AG04449 (cell line): ENCODE results near the gene ALG14.

Experiments used
- CTCF ChIA-PET: fragments of 350-600 bp; formaldehyde crosslinking; extraction: SDS; loops from one replicate; lab custom pipeline; 2021; ENCODE audit warnings: antibody characterized with exemption; lab: Yijun Ruan, JAX
- POLR2A ChIA-PET: fragments of 400-600, 350-600 bp; formaldehyde crosslinking; extraction: SDS; loops from one replicate; lab custom pipeline; 2020; ENCODE audit warnings: antibody characterized with exemption, inconsistent platforms; lab: Yijun Ruan, JAX
- DNase-seq: peaks from one replicate; pipeline ENCODE4 v3.0.0-alpha.2; 2010; ENCODE audit warnings: low read depth, low spot score
- H3K4me3 ChIP-seq: 2 replicates; pipeline ENCODE4 v1.5.1; 2011; ENCODE audit warnings: low read depth, mild to moderate bottlenecking, control low read depth, low read length
- TF ChIP-seq, protein P1 (sequence below): IDR thresholded peaks from one replicate; pipeline ENCODE4 v1.5.1; 2011; ENCODE audit warnings: mild to moderate bottlenecking, moderate library complexity, low read length, control low read depth, inconsistent platforms; ENCODE audit not compliant: insufficient read depth; ENCODE audit errors: missing control alignments

Gene ALG14, protein sequence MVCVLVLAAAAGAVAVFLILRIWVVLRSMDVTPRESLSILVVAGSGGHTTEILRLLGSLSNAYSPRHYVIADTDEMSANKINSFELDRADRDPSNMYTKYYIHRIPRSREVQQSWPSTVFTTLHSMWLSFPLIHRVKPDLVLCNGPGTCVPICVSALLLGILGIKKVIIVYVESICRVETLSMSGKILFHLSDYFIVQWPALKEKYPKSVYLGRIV

DNA sequence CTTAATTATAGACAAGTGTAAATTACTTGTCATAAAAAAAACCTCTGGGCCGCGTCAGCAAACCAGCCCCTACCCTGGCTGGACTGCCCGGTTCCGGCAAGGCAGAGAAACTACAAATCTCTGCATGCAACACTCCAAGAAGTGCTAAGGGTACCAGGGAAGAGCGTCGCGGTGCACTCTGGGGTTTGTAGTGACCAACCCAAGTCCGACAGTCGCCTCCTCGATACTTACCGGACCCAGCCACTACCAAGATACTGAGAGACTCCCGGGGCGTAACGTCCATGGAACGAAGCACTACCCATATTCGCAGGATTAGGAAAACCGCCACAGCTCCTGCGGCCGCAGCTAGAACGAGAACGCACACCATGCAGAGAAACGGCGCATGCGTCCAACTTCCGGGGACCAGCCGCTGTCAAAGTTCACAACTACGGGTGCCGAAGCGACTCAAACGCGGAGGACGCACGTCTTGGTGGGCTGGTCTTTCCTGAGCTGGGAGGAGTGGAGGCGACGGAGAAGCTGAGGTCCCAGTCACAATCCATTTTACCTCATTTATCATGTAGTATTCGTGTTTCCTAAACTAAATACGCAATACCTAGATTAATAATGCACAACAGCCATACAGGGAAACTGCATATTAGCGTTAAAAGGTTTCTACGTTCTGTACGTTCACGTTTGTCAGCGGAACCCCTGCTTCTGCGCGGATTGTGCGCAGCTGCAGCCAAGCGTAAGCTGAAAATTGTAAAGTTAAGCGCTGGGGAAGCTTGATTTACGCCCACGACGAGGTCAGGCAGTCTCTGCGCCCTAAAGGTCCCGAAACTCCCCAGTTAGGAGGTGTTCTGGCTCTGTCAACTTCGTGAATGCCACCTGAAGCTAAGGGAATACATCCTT lies at the start of gene ALG14:
ALG14 (minus strand) TSS at position 420 of the 888 bp plus-strand sequence; CDS start at position 367, 53 bp downstream.
- ChIA-PET CTCF (interaction anchor here (0.8 to 2.2 kb wide), 5 partner anchors 12 to 219 kb away, joined by 4 to 12 read pairs (median 8); partner anchors contain the start of gene RWDD3), POLR2A (interaction anchor here (0.6 to 1.6 kb wide), 5 partner anchors 14 to 162 kb away, joined by 3 to 10 read pairs (median 3); partner anchors contain the start of genes RWDD3 and TLCD4)
- TF ChIP-seq, protein P1, sequence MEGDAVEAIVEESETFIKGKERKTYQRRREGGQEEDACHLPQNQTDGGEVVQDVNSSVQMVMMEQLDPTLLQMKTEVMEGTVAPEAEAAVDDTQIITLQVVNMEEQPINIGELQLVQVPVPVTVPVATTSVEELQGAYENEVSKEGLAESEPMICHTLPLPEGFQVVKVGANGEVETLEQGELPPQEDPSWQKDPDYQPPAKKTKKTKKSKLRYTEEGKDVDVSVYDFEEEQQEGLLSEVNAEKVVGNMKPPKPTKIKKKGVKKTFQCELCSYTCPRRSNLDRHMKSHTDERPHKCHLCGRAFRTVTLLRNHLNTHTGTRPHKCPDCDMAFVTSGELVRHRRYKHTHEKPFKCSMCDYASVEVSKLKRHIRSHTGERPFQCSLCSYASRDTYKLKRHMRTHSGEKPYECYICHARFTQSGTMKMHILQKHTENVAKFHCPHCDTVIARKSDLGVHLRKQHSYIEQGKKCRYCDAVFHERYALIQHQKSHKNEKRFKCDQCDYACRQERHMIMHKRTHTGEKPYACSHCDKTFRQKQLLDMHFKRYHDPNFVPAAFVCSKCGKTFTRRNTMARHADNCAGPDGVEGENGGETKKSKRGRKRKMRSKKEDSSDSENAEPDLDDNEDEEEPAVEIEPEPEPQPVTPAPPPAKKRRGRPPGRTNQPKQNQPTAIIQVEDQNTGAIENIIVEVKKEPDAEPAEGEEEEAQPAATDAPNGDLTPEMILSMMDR = no peak
- peak; percentile 80 for DNase-seq
- peak within 1 kb of the TSS; percentile 96 for H3K4me3 ChIP-seq

GRCh38 chr1:95122151-95122697 lies 49.5 kb upstream of the ALG14 start:
- no peak for DNase-seq
- H3K4me3 ChIP-seq = no peak overlapping the region
- ChIA-PET CTCF (no interaction called here), POLR2A (no interaction called here)
- TF ChIP-seq, protein P1 = no peak

- no peak overlapping the region for H3K4me3 ChIP-seq
- CTCF ChIA-PET = no interaction called here
Measured at GRCh38 chr1:95119273-95119672, 46.5 kb upstream of the ALG14 start.

DNA sequence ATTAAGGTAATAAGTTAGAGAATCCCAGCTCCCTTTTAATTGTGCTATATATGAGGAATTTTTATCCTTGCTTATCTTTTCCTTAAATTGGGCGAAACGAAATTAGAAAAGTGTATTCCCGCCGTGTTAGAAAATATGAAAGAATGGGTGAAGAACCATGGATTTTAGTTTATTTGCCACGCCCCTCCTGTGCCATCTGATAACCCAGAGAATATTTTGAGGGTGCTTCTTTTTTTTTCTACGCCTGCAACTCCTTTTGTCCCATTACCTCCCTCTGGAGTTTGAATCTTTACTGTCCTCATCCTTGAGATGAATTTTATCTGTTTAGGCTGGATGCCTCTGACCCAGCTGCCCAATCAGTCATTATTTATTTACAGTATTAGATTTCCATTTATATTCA lies 46.0 kb upstream of the ALG14 start:
- H3K4me3 ChIP-seq = no peak overlapping the region
- DNase-seq = no peak
- CTCF ChIA-PET = interaction anchor here (1.5 kb wide), 1 partner anchor 121 kb away, joined by 4 read pairs; no protein-coding TSS in a partner anchor
- TF ChIP-seq, protein P1 = no peak
- POLR2A ChIA-PET = no interaction called here

More at GRCh38 chr1:95119273-95119672, 46.5 kb upstream of the ALG14 start:
- TF ChIP-seq, protein P1 = no peak
- POLR2A ChIA-PET = no interaction called here
- DNase-seq = no peak

DNA sequence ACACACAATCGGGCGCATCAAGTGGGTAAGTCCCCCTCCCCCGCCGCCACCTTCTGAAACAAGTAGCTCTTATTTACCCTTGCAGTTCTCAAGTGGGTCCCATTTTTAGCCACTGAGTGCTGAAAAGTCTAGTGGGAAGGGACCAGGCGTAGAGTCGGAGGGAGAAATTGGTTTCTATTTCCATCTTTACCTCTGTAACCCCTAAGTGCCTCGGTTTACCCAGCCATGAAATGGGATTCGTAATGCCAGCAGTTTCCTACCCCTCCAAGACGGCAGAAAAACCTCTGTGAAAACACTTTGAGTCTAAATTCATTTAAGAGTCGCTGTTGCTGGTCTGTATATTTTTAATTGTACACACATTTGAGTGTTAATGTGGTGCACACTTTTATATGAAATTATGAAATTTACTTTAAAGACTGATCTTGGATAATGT lies 45.3 kb upstream of the ALG14 start:
- DNase-seq = no peak
- TF ChIP-seq, protein P1 = no peak
- POLR2A ChIA-PET = interaction anchor here (1.2 kb wide), 1 partner anchor 45 kb away, joined by 5 read pairs; the partner anchor contains the start of gene ALG14
- H3K4me3 ChIP-seq = peak overlapping the region; percentile 54
- CTCF ChIA-PET = interaction anchor here (1.2 to 1.5 kb wide), 2 partner anchors 10 to 121 kb away, joined by 4 to 5 read pairs; no protein-coding TSS in a partner anchor
